ENCODE data around the gene RTN1.

Gene RTN1

GRCh38 chr14:59869381-59870255 lies 958 bp downstream of the RTN1 start:
- no peak for TF ChIP-seq POLR2A (IDR thresholded peaks at IDR 0.05; ENCODE audit: low read depth, low read length)
- FAIRE-seq (no peak), DNase-seq (ENCODE audit: insufficient read length, low spot score) (no peak)

DNA sequence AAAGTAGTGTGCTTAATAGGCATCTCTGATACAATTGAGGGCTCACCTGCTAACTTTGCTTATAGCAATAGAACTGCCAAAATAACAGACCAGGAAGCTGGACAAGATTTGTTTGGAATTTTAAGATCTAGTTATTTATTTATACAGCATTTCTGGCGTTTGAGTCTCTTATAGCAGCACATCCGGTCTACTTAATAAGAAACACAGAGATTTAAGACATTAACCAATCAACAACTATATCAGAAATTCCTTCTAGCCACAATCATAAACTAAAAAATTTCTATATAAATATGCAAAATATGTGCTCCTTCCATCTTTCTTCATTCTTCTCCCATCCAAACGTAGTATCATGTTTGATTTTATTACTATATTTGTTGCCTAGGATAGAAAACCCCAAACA lies 2.6 kb downstream of the RTN1 start:
- FAIRE-seq (no peak), DNase-seq (ENCODE audit: insufficient read length, low spot score) (no peak)
- TF ChIP-seq POLR2A (IDR thresholded peaks at IDR 0.05; ENCODE audit: low read depth, low read length): no peak

DNA sequence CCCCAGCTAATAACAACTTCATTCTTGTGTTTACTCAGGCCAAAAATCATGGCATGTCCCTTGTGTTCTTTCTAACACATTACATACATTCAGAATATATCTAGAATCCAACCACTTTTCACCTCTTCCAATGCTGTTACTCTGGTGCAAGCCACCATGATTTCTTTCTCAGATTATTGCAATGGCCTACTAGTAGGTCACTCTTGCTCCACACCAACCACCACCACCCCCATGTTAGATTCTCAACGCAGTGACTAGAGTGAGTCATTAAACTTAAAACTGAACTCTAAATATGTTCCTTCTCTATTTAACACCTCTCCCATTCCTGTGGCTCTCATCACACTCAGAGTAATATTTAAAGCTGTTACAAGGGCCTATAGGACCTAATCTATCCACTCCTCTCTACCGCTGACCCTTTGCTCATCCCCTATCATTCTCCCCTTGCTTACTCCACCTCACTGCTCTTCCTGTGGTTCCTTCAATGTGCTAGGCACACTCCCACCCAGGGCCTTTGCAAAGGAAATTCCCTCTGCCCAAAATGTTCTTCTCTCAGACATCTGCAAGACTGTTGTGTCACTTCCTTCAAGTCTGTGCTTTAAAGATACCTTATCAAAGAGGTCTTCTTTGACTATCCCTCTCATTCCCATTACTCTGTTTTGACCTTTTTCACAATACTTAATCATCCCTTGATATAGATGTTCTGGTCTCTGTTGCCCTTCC lies 6.6 kb downstream of the RTN1 start:
- FAIRE-seq (no peak), DNase-seq (ENCODE audit: insufficient read length, low spot score) (no peak)
- no peak for TF ChIP-seq POLR2A (IDR thresholded peaks at IDR 0.05; ENCODE audit: low read depth, low read length)

DNA sequence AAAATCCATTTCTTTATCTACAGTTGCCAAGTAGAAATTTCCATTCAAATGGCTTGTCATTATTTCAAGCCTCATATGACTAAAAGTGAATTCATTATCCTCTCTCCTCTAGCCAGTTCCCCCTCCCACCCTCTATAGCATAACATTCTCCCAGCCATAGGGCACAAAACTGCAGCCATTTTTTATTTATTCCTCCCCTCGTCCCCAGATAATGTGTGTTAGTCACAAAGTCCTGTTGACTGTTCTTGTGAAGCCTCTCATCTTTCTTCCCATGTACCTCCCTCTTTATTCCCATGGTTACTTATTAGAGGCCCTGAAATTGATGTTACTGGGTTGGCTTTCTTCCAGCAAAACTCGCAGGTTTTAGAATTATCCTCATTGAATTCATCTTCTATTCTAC lies 13.2 kb downstream of the RTN1 start:
- no peak for DNase-seq (ENCODE audit: insufficient read length, low spot score)
- TF ChIP-seq POLR2A (IDR thresholded peaks at IDR 0.05; ENCODE audit: low read depth, low read length): no peak
- no peak for FAIRE-seq

- DNase-seq (ENCODE audit: insufficient read length, low spot score): no peak
- FAIRE-seq: no peak
- no peak for TF ChIP-seq POLR2A (IDR thresholded peaks at IDR 0.05; ENCODE audit: low read depth, low read length)
Observed at GRCh38 chr14:59852350-59852749, 18.2 kb downstream of the RTN1 start.

DNA sequence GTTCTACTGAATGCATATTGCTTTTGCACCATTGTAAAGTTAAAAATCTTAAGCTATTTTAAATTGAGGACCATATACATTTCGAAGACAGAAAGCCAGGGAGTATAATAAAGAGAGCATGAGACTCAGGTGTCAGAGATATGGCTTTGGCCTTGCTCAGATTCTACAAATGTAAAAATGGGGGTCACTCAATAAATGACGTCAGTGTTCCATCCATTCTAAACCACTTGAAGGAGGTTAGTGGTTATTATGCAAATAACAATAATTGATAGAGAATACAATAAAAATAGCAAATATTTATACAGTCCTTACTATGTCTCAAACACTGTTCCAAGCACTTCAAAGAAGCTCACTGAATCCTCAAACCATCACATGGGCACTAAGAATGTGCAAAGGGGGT lies 20.1 kb downstream of the RTN1 start:
- no peak for TF ChIP-seq POLR2A (IDR thresholded peaks at IDR 0.05; ENCODE audit: low read depth, low read length)
- FAIRE-seq: no peak
- DNase-seq (ENCODE audit: insufficient read length, low spot score): no peak

DNA sequence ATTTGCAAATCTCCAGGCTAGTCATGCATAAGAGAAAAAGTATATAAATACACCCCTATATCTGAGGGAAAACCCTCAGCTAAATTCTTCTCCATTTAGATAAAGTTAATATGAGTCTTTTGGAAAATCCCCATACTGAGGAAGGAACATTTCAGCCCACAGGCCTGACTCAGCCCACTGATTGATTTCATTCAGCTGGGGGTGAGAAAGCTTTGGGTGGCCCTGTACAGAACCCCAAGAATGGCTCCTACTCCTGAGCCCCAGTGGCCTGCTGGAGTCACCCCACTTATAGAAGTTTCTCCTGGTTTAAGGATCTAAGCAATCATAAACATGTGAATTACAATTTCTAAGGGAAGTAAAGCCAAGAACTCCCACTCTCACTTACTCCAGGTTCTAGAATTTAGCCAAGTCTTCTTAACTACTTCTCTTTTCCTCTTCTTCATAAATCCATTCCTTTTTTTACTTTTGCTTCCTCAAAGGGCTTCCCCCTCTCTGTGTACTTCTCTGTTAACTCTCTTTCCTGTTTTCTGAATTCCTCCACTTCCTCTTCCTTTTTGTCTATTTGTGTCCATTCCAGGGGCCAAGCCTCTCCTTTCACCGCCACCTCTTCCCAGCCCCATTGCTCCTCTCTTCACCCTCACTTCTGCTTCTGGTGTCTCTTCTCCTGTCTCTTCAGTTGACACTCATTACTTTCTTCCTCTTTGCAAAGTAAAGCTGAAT lies 21.0 kb downstream of the RTN1 start:
- DNase-seq (ENCODE audit: insufficient read length, low spot score): no peak
- TF ChIP-seq POLR2A (IDR thresholded peaks at IDR 0.05; ENCODE audit: low read depth, low read length): no peak
- FAIRE-seq: no peak

DNA sequence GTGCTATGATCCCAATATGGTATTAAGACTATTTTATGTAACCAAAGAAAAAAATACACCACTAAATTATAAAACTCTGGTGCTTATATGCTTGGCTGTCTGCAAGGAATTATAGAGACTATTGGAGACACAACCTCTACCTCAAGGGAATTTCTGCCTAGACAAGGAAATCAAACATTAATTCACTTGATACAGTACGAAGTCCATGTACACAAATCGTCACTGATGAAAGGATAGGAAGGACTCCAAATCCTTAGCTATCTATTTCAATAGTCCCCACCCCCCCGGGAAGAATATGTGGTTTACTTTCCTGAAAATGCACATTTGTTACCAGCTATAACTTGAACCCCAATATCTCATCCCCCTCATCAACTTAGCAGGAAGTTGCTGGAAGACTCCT lies 21.9 kb downstream of the RTN1 start:
- DNase-seq (ENCODE audit: insufficient read length, low spot score): no peak
- FAIRE-seq: no peak
- no peak for TF ChIP-seq POLR2A (IDR thresholded peaks at IDR 0.05; ENCODE audit: low read depth, low read length)

DNA sequence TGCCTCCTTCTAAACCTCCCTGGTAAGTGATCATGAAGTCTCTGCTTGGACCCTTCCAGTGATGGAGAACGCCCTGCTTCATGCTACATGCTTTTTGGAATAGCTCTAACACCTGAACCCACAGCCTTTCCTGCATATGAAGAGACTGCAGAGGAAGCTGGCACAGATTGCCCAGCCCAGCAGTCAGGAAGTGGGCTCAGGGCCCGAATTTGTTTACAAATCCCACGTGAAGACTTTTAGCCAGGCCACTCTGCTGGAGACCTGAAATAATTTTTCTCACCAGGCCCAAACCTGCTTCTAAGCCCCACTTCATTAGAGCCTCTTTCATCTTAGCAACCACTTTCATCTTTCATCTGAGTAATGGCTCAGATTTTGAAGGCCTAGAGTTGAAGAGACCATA lies 22.9 kb downstream of the RTN1 start:
- DNase-seq (ENCODE audit: insufficient read length, low spot score): no peak
- TF ChIP-seq POLR2A (IDR thresholded peaks at IDR 0.05; ENCODE audit: low read depth, low read length): no peak
- no peak for FAIRE-seq

- TF ChIP-seq POLR2A (IDR thresholded peaks at IDR 0.05; ENCODE audit: low read depth, low read length): no peak
- FAIRE-seq (no peak), DNase-seq (ENCODE audit: insufficient read length, low spot score) (no peak)
Observed at GRCh38 chr14:59846595-59846994, 24.0 kb downstream of the RTN1 start.

- FAIRE-seq (no peak), DNase-seq (ENCODE audit: insufficient read length, low spot score) (no peak)
- TF ChIP-seq POLR2A (IDR thresholded peaks at IDR 0.05; ENCODE audit: low read depth, low read length): no peak
Observed at GRCh38 chr14:59845245-59845644, 25.3 kb downstream of the RTN1 start.

GRCh38 chr14:59844186-59844812 lies 26.3 kb downstream of the RTN1 start:
- no peak for FAIRE-seq
- TF ChIP-seq POLR2A (IDR thresholded peaks at IDR 0.05; ENCODE audit: low read depth, low read length): no peak

DNA sequence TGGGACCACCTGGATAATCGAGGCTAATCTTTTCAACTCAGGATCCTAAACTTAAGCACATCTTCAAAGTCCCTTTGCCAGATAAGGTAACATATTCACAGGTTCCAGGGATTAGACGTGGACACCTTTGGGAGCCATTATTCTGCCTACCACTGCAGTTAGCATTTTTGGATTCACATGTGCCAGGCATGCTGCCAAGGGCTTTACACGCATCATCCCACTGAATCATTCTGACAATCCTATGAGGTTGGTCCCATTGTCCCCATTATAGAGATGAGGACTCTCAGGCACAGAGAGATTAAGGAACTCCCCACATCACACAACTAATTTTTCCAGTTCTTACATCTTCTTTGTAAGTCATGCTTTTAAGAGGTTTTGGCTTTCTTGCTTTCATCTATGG lies 34.5 kb downstream of the RTN1 start:
- TF ChIP-seq POLR2A (IDR thresholded peaks at IDR 0.05; ENCODE audit: low read depth, low read length): no peak
- DNase-seq (ENCODE audit: insufficient read length, low spot score) (no peak), FAIRE-seq (no peak)

More at GRCh38 chr14:59844186-59844812, 26.3 kb downstream of the RTN1 start:
- no peak for DNase-seq (ENCODE audit: insufficient read length, low spot score)

Measured in H54 (cell line).